CD14-positive monocyte (primary cell): Measurements from ENCODE around the gene SLC9A9. TPM values are rescaled to one million over a fixed set of nuclear protein-coding genes. Genes with fewer than 3 reads are reported as not detected.

Experiments used
- DNase-seq, 3 donors: peaks; one replicate each; pipeline ENCODE4 v3.0.0-alpha.2; 2011 to 2022
- H2AFZ ChIP-seq: 2 replicates; pipeline ENCODE4 v1.6.0; 2012; ENCODE audit warnings: mild to moderate bottlenecking, low read depth, low read length, inconsistent platforms; ENCODE audit not compliant: insufficient read depth, poor library complexity, severe bottlenecking
- H3K27ac ChIP-seq, 2 donors: 1 replicate in 1 of 2; 2 replicates in 1 of 2; pipeline ENCODE4 v1.5.1; 2012 to 2013; ENCODE audit warnings: low read length in 2 of 2, control low read depth in 1 of 2, inconsistent platforms in 1 of 2, low read depth in 1 of 2, mild to moderate bottlenecking in 1 of 2
- H3K27me3 ChIP-seq, 2 donors: one replicate each; pipeline versions ENCODE4 v1.6.0 to v1.6.1; 2011 to 2013; ENCODE audit warnings: low read length in 2 of 2; ENCODE audit not compliant: control insufficient read depth in 2 of 2, insufficient read depth in 2 of 2
- H3K36me3 ChIP-seq, 2 donors: replicated peaks in 1 of 2; 1 replicate in 1 of 2; 2 replicates in 1 of 2; pipeline versions ENCODE4 v1.5.1 to v1.6.1; 2012 to 2013; ENCODE audit warnings: low read length in 2 of 2, control low read depth in 1 of 2, inconsistent platforms in 1 of 2, mild to moderate bottlenecking in 1 of 2; ENCODE audit not compliant: insufficient read depth in 2 of 2, control insufficient read depth in 1 of 2
- H3K4me1 ChIP-seq, 2 donors: 1 replicate in 1 of 2; 2 replicates in 1 of 2; pipeline versions ENCODE4 v1.5.1 to v1.6.1; 2012 to 2013; ENCODE audit warnings: low read length in 2 of 2, control low read depth in 1 of 2, inconsistent platforms in 1 of 2, mild to moderate bottlenecking in 1 of 2, moderate library complexity in 1 of 2; ENCODE audit not compliant: insufficient read depth in 2 of 2, control insufficient read depth in 1 of 2
- H3K4me2 ChIP-seq: replicated peaks from 2 replicates; pipeline ENCODE3; 2012; ENCODE audit warnings: low read length, moderate library complexity, mild to moderate bottlenecking; ENCODE audit not compliant: poor library complexity, severe bottlenecking; ENCODE audit errors: extremely low read depth
- H3K4me3 ChIP-seq, 3 experiments: fragments of 200-600 bp in 1 of 3; sonication (generic) in 1 of 3; replicated peaks in 1 of 3; 1 replicate in 2 of 3; 2 replicates in 1 of 3; pipeline ENCODE4 v1.5.1; 2011 to 2013; ENCODE audit warnings: low read length in 3 of 3, mild to moderate bottlenecking in 3 of 3, control low read depth in 2 of 3, low read depth in 2 of 3, inconsistent platforms in 1 of 3, moderate library complexity in 1 of 3
- H3K79me2 ChIP-seq: 2 replicates; pipeline ENCODE4 v1.6.0; 2012; ENCODE audit warnings: mild to moderate bottlenecking, control low read depth, inconsistent platforms, low read length, moderate library complexity; ENCODE audit not compliant: insufficient read depth
- H3K9ac ChIP-seq: 2 replicates; pipeline ENCODE4 v1.6.0; 2017; ENCODE audit warnings: low read length, mild to moderate bottlenecking; ENCODE audit not compliant: insufficient read depth, poor library complexity, severe bottlenecking
- H3K9me3 ChIP-seq, 2 donors: replicated peaks in 1 of 2; 1 replicate in 1 of 2; 2 replicates in 1 of 2; pipeline versions ENCODE4 v1.5.1 to v1.6.1; 2012 to 2013; ENCODE audit warnings: low read length in 2 of 2, control low read depth in 1 of 2; ENCODE audit not compliant: control insufficient read depth in 1 of 2, insufficient read depth in 1 of 2
- H4K20me1 ChIP-seq: 2 replicates; pipeline ENCODE4 v1.6.0; 2012; ENCODE audit warnings: mild to moderate bottlenecking, low read length, control low read depth, moderate library complexity; ENCODE audit not compliant: insufficient read depth
- H3K27ac Mint-ChIP-seq, 7 donors: one replicate each; pipeline ENCODE4 v1.8.0; 2020; ENCODE audit warnings: mild to moderate bottlenecking in 7 of 7, mixed read lengths in 7 of 7, moderate library complexity in 6 of 7, inconsistent platforms in 2 of 7
- H3K27me3 Mint-ChIP-seq, 3 donors: one replicate each; pipeline ENCODE4 v1.8.0; 2021 to 2022; ENCODE audit warnings: low read depth in 3 of 3, mild to moderate bottlenecking in 3 of 3, mixed read lengths in 3 of 3, moderate library complexity in 3 of 3, inconsistent platforms in 1 of 3
- H3K36me3 Mint-ChIP-seq, 2 donors: one replicate each; pipeline ENCODE4 v1.8.0; 2020; ENCODE audit warnings: mixed read lengths in 2 of 2, inconsistent platforms in 1 of 2, mild to moderate bottlenecking in 1 of 2
- H3K4me1 Mint-ChIP-seq: one replicate; pipeline ENCODE4 v1.8.0; 2020; ENCODE audit warnings: mild to moderate bottlenecking, mixed read lengths
- H3K4me3 Mint-ChIP-seq, 2 donors: one replicate each; pipeline ENCODE4 v1.8.0; 2020; ENCODE audit warnings: mild to moderate bottlenecking in 2 of 2, mixed read lengths in 2 of 2, moderate library complexity in 1 of 2
- H3K9me3 Mint-ChIP-seq, 7 donors: one replicate each; pipeline ENCODE4 v1.8.0; 2020 to 2022; ENCODE audit warnings: mixed read lengths in 7 of 7, mild to moderate bottlenecking in 6 of 7, moderate library complexity in 6 of 7, inconsistent platforms in 2 of 7
- WGBS: methylation state at CpG from one replicate; pipeline ENCODE4 v1.1.5; 2013; ENCODE audit warnings: missing lambda C conversion rate; ENCODE audit not compliant: insufficient coverage; 5-methylcytosine and 5-hydroxymethylcytosine counted together
- intact Hi-C, 2 donors: fragments of 100-400 bp; cut with micrococcal nuclease; formaldehyde crosslinking; loops; one replicate each; pipeline versions ENCODE4 v1.15.0 to v1.15.1; 2023
- polyA plus RNA-seq, 3 donors: library from polyadenylated mRNA; depleted of rRNA in 1 of 3; unstranded in 2 of 3; stranded (reverse) in 1 of 3; fragments of 300-500 nt in 2 of 3; fragments of >200 nt in 1 of 3; fragmentation: Illumina TruSeq in 2 of 3; gene quantifications; 1 replicate in 2 of 3; 2 replicates in 1 of 3; pipeline ENCODE4 v1.2.3, GENCODE V29; 2012 to 2021
- TF ChIP-seq, protein P1 (sequence below): fragments of 200-600 bp; IDR thresholded peaks from one replicate; pipeline ENCODE4 v1.8.0; 2022; ENCODE audit warnings: antibody characterized with exemption, mild to moderate bottlenecking

SLC9A9 gene
- polyA plus RNA-seq, 3 donors, result 14.1 to 32.8 (median 27.0) TPM

DNA sequence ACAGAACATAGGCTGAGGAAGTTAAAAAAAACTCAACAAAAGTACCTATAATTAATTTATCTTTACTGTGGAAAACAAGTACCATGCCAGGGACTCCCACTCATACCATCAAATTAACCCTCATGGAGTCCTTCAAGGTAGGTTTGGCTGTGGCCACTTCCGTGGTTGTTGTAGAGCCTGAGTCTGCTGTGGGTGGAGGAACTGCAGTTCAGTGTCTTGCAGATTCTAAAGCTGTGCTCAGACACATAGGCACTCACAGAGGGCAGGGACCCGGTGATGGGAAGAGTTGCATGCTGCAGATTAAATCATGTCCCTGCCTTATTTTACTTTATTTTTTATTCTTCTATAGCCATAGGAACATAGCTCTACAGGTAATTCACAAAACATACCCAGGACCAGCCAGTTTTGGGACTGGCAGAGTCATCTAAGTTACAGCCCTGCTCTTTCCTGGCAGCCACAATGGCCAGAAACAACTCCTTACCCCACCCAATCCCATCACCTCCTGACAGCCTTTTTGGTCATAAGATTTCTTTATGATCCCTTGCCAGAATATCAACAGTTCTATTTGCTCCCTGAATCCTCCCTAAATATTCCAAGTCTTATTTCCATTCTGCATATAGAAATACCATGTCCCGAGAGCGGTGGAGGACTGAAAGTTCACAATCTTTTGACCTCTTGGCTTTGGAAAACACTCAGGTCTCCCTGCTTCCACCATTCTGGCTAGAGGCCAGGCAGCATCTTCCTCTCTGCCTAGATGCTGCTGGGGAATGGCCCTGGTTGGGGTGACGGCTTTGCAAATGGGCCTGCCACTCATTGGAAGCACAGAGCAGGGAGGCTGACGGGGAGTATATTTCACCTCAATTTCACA lies 535.0 kb downstream of the SLC9A9 start:
- TF ChIP-seq, protein P1, sequence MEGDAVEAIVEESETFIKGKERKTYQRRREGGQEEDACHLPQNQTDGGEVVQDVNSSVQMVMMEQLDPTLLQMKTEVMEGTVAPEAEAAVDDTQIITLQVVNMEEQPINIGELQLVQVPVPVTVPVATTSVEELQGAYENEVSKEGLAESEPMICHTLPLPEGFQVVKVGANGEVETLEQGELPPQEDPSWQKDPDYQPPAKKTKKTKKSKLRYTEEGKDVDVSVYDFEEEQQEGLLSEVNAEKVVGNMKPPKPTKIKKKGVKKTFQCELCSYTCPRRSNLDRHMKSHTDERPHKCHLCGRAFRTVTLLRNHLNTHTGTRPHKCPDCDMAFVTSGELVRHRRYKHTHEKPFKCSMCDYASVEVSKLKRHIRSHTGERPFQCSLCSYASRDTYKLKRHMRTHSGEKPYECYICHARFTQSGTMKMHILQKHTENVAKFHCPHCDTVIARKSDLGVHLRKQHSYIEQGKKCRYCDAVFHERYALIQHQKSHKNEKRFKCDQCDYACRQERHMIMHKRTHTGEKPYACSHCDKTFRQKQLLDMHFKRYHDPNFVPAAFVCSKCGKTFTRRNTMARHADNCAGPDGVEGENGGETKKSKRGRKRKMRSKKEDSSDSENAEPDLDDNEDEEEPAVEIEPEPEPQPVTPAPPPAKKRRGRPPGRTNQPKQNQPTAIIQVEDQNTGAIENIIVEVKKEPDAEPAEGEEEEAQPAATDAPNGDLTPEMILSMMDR, result no peak
- H3K9me3 Mint-ChIP-seq, result peaks cover 0 to 3% (median 0%) of the 10 kb centered on the region in 7 donors
- peak overlapping the region in 2 of 7 donors; percentile 5 to 64 for H3K27ac Mint-ChIP-seq
- no peak overlapping the region for H3K27ac ChIP-seq
- H4K20me1 ChIP-seq, result no peaks in the 10 kb centered on the region
- H3K9ac ChIP-seq, result no peak overlapping the region
- H3K27me3 Mint-ChIP-seq, result no peaks in the 10 kb centered on the region
- no peak overlapping the region for H3K4me2 ChIP-seq
- H3K4me1 Mint-ChIP-seq, result peaks cover 4% of the 10 kb centered on the region
- no peaks in the 10 kb centered on the region for H3K36me3 ChIP-seq
- no peak overlapping the region for H3K4me3 ChIP-seq
- no peaks in the 10 kb centered on the region for H3K4me1 ChIP-seq
- peaks cover 0 to 8% of the 10 kb centered on the region in 2 donors for H3K36me3 Mint-ChIP-seq
- intact Hi-C loops, result no loop called here
- no peak overlapping the region for H3K4me3 Mint-ChIP-seq
- WGBS, result 82% methylated on average over 3 of the region's 6 CpGs
- no peak overlapping the region for H2AFZ ChIP-seq
- H3K9me3 ChIP-seq, result no peaks in the 10 kb centered on the region
- H3K79me2 ChIP-seq, result no peaks in the 10 kb centered on the region
- no peak for DNase-seq
- H3K27me3 ChIP-seq, result no peaks in the 10 kb centered on the region

DNA sequence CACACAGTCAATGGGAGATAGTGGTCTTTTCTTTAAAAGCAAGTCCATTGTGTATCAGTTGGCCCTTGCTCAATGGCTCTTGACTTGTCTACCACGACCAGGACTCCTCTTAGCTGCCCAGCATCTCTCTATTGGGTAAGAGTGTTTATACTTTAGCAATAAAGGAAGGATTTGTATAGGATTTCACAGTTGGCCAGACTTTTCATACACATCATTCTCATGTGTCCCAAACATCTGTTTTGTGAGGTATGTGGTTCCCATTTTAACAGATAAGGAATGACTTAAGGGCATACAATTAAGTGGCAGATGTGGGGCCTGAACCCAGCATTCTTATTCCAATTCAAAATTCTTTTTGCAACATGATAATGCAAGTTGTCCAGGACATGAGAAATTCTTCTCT lies 537.2 kb downstream of the SLC9A9 start:
- Histone ChIP-seq H2AFZ (no peak overlapping the region), H3K36me3 (no peaks in the 10 kb centered on the region), H3K27ac (no peak overlapping the region), H3K4me2 (no peak overlapping the region), H4K20me1 (no peaks in the 10 kb centered on the region), H3K9ac (no peak overlapping the region), H3K27me3 (no peaks in the 10 kb centered on the region), H3K79me2 (no peaks in the 10 kb centered on the region), H3K4me1 (no peaks in the 10 kb centered on the region), H3K9me3 (no peaks in the 10 kb centered on the region), H3K4me3 (no peak overlapping the region)
- Mint-ChIP-seq H3K4me1 (peaks cover 4% of the 10 kb centered on the region), H3K4me3 (no peak overlapping the region), H3K36me3 (peaks cover 0 to 13% of the 10 kb centered on the region in 2 donors), H3K9me3 (peaks cover 0 to 3% (median 0%) of the 10 kb centered on the region in 7 donors), H3K27ac (no peak overlapping the region), H3K27me3 (no peaks in the 10 kb centered on the region)
- intact Hi-C loops, result no loop called here
- WGBS, result no CpG with 5 or more reads among the region's 1 CpG
- TF ChIP-seq, protein P1, result no peak
- no peak for DNase-seq
